G401.6 (cell line): Measurements from ENCODE around the gene CRX.
"Not testable (repeated sequence)": the region's sequence is repeated elsewhere in the genome, so short reads cannot be mapped to it uniquely, and the experiment has no call there.

Experiments
- FAIRE-seq: peaks from 2 replicates; lab custom pipeline; 2012; peaks lifted over from hg19 to GRCh38; lab: Jason Lieb, UNC

The CRX gene

DNA sequence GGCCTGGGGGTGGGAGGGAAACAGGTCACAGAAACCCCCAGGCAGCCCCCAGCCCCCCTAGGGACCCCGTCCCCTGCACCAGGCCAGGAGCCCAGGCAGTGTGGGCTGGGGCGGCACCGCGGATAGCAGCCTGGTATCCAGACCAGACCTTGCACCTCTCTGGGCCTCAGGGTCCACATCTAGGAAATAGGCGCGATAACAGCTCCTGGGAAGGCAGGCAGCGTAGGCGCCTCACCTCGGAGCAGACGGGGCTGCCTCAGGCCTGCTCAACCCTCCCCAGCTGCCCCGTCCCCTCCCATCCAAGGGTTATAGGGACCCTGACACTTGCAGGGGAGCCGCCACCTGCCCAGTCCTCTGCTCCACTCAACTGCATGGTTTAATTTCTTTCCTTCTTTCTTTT, 18.1 kb upstream of the CRX start:
- not testable (repeated sequence) for FAIRE-seq

DNA sequence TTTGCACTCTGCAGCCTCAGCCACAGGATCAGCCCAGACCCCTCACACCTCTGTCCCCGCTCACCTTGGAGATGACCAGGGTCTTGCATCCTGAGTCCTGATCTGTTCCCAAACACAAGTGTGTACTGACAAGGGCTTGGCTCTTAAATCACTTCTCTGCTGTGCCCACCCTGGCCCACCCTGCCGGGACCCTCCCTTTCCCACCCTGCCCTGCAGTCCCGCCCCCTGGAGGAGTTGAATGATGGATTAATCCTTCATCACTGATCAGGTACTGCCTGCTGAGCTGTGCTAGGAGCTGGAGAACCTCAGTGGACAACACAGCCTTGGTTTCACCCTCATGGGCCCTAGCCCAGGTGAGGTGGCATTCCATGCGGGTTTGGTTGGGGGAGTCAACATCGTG, 17.3 kb upstream of the CRX start, which contains the start of gene TPRX1:
TSS of gene TPRX1 (minus strand) at position 101 of the 400 bp plus-strand sequence. CDS start at position 89, 12 bp downstream.
- not testable (repeated sequence) for FAIRE-seq

DNA sequence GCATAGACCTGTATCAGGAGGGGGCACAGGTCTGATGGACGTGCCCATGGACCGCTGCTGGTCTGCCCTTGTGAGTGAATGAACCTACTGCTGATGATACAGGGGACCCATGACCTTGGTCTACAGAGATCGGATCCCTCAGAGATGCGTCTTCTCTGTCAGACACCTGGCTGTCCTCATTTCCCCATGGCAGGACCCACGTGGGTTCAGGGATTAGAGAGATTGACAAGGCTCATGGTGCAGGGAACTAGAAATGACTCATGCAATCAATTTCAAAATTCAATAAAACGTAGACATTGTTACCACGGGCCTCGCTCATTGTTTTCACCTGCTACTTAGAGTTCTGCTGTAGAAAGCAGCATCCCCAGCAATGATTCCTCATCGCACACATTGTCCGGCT, 16.4 kb upstream of the CRX start:
- FAIRE-seq = no peak

DNA sequence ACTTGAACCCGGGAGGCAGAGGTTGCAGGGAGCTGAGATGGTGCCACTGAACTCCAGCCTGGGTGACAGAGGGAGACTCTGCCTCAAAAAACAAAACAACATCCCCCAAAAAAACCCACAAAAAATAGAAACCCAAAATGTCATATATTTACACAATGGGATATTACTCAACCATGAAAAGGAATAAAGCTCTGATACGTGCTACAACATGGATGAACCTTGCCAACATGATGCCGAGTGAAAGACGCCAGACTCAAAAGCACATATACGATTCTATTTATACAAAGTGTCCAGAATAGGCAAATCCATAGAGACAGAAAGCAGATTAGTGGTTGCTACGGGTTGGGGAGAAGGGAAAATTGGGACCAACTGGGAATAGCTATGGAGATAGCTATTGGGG, 15.3 kb upstream of the CRX start:
- no peak for FAIRE-seq

DNA sequence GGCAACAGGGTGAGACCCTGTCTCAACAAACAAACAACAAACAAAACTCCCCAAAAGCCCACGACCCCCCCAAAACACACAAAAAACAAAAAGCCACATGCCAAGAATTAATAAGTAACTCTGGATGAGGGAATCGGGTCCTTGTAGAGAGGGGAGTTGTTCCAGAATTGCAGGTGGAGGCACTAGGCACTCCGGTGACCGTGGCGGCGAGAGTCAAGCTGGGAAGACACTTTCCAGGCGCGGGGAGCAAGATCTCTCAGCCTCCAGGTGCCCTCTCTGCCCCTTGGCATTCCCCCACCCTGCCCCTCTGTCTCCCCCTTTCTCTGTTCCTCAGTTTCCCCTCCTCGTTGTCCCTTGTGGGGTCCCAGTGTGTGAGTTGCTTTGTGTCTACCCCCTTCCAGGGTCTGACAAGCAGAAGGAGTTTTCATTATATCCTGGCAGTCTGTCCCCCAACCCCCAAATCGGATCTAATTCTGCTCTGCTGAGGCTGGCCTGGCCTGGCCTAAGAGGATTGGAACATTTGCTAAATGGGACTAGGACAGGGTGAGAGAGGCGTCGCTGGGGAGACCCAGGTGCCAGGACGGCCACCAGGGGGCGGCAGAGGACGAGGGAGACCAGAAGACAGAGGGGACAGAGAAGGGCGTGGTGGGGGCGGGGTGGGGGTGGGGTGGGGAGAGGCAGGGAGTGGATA, 8.3 kb upstream of the CRX start:
- FAIRE-seq = no peak

DNA sequence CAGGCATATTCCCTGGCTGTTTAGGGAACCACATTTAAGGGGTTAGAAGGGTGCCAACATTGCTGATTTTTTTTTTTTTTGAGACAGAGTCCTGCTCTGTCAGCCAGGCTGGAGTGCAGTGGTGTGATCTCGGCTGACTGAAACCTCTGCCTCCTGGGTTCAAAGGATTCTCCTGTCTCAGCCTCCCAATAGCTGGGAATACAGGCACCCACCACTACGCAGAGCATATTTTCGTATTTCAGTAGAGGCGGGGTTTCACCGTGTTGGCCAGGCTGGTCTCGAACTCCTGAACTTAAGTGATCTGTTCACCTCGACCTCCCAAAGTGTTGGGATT, 7.8 kb upstream of the CRX start:
- FAIRE-seq = no peak

DNA sequence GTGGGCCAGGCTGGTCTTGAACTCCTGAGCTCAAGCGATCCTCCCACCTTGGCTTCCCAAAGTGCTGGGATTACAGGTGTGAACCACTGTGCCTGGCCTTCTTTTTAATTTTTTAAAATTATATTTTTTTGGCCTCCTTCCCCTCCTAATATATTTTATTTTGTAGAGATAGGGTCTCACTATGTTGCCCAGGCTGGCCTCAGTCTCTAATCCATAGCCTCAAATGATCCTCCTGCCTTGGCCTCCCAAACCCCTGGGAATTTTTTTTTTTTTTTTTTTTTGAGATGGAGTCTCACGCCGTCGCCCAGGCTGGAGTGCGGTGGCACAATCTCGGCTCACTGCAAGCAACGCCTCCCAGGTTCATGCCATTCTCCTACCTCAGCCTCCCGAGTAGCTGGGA, 5.5 kb upstream of the CRX start:
- not testable (repeated sequence) for FAIRE-seq

DNA sequence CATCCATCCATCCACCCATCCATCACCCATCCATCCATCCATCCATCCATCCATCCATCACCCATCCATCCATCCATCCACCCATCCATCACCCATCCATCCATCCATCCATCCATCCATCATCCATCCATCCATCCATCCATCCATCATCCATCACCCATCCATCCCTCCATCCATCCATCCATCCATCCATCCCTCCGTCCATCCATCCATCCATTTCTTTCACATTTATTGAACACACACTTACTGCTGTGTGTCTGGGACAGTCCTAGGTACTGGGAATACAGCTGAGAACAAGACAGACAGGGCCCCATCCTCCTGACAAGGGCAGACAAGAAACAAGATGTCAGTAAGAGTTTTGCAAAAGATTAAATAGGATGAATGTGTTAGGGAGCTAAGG, 3.5 kb upstream of the CRX start:
- not testable (repeated sequence) for FAIRE-seq

DNA sequence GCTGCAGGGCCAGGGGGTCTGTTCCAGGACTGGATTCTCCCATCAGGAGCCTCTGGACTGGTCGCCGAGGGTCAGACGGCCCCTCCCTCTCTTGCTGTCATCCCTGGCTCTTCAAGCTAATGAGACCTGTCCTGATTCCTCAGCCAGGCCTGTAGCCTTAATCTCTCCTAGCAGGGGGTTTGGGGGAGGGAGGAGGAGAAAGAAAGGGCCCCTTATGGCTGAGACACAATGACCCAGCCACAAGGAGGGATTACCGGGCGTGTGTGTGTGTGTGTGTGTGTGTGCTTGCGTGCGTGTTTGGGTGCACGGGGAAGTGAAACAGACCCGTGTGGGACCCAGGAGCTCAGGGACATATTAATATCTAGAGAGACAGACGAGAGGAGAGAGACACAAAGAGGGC, 1.9 kb upstream of the CRX start:
- no peak for FAIRE-seq

DNA sequence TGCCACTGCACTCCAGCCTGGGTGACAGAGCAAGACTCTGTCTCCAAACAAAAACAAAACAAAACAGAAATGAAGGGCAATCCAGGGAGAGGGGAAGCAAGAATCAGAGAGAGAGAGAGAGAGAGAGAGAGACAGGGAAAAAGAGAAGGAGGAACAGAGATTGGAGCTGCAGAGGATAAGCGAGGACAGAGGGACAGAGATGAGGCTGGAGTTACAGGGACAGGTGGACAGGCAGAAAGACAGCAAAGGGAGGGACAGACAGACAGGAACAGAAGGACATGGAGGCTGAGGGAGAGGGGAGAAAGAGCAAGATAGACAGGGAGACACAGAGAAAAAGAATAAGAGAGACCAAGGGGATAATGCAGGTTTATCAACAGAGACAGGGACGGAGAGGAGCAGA, 1.3 kb upstream of the CRX start:
- FAIRE-seq = no peak

DNA sequence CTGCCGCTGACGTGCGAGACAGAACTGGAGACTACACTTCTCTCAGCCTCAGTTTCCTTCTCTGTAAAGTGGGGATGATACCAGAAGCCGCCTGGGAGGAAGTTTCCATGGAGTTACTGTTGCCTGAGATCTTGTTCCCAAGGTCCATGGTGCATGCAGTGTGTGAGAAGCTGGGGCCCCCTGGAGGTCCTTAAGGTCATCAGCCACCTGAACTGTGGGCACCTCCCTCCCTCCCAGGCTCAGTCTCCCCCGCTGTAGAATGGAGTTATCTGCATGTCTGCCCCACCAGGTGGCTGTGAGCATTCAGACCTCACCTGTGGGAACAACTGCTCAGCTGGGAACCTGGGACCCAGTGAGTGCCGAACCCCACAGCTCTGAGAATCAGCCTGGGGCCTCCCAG, 2.7 kb downstream of the CRX start:
- FAIRE-seq = no peak

DNA sequence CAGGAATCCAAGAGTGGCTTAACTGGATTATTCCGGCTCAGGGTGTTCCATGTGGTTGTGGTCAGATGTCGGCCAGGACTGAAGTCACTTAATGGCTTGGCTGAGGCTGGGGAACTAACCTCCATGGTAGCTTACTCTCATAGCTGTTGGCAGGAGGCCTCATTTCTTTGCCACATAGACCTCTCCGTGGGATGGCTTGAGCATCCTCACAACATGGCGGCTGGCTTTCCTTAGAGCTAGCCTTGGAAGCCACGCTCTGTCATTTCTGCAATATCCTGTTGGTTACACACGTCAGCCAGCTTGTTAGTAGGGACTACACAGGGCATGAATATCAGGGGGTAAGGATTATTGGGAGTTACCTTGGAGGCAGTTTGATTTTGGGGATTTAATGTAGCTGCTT, 5.1 kb downstream of the CRX start:
- FAIRE-seq = no peak

DNA sequence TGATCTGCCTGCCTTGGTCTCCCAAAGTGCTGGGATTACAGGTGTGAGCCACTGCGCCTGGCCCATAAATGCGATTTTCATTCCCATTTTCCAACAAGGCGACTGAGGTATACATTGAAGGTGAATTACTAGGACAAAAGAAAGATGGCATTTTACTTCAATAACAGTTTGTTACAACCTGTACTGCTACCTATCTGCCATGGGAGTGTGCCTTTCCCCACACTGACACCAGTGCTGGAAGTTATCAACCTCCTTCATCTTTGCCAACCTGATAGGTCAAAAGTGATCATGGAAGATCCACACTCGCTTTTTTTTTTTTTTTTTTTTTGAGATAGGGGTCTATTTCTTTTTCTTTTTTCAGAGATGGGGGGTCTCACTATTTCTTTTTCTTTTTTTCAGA, 11.0 kb downstream of the CRX start:
- FAIRE-seq = no peak

DNA sequence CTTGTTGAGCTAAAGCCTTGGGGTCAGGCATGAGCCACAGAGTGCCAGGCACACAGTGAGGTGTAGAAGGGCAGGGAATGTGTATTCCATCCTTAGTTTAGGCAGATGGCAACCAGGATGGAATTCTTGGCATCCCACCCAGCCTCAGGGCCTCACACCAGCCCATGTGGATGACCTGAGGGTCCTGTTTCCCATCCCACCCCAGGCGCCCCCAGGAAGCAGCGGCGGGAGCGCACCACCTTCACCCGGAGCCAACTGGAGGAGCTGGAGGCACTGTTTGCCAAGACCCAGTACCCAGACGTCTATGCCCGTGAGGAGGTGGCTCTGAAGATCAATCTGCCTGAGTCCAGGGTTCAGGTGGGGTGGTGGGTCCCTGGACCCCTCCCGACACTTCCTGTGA, 14.3 kb downstream of the CRX start:
- FAIRE-seq = no peak

DNA sequence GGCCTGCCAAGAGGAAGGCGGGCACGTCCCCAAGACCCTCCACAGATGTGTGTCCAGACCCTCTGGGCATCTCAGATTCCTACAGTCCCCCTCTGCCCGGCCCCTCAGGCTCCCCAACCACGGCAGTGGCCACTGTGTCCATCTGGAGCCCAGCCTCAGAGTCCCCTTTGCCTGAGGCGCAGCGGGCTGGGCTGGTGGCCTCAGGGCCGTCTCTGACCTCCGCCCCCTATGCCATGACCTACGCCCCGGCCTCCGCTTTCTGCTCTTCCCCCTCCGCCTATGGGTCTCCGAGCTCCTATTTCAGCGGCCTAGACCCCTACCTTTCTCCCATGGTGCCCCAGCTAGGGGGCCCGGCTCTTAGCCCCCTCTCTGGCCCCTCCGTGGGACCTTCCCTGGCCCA, 17.7 kb downstream of the CRX start:
- no peak for FAIRE-seq

DNA sequence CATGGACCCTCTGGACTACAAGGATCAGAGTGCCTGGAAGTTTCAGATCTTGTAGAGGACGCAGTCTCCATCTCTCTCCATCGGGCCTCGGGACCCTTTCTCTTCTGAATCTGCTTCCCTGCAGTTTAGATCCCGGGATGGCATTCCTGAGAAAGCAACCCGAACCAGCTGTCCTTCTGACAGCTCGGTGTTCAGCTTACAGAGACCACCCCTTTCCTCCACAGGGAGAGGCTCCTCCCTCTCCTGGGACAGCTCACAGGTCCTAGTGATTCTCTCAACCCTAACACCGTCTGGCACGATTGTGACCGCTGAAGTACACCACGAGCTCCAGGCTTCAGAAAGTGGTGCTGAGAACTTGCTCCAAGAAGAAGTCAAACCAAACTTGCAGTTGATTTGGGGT, 18.2 kb downstream of the CRX start:
- no peak for FAIRE-seq

DNA sequence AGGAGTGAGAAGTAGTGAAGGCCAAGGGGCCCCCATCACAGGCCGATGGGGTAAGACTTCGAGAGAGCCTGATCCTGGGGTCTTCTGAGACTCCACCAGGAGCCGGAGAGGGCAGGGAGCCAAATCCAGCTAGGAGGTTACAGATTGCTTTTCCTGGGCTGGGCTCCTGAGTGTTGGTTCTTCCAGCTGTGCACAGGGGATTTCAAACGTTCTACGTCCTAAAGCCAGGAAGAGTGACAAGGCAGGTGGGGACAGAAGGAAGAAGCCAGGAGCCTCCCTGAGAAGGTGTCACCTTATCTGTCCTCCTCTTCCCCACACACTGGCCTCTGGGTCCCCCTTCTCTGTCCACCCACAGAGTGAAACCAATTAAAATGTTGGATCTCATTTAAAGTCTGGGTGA, 21.2 kb downstream of the CRX start:
- FAIRE-seq = no peak

DNA sequence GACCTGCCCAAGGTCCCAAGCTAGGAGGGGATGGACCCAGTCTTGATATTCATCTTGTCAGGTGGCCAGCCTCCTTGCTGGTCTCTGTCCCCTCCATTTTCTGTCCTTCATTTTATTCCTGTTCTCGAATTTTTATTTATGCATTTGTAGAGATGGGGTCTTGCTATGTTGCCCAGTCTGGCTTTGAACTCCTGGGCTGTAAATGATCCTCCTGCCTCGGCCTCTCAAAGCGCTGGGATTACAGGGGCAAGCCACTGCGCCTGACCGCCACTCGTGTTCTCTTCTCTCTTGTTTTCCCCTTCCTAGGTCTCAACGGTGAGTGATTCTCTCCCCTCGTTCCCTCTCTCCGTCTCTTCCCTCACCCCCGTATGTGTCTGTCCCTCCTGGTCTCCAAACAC, 26.7 kb downstream of the CRX start:
- no peak for FAIRE-seq

DNA sequence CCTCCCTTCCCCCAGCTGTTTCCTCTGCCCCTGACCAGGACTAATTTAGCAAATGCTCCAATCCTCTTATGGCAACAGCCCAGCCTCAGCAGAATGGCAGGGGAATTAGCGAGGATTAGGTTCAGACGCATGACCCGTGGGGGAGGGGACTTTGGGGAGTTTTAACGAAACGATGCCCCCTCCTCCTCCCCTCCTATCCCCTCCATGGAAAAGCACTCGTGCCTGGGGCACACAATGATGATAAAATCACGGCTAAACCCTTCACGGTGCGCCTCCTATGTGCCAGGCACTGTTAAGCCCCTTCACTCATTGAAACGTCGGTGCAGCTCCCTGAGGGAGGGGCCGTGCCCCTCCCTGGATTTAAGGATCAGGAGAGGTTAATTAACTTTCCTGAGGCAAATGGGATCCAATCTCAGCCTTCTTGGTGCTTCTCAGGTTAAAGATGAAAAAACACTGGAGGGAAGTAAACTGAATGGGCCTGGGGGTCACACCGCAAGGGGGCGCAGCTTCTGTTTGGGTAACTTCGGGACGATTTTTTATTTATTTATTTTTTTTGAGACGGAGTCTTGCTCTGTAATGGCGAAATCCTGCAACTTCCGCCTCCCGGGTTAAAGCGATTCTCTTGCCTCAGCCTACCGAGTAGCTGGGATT, 27.2 kb downstream of the CRX start:
- no peak for FAIRE-seq

DNA sequence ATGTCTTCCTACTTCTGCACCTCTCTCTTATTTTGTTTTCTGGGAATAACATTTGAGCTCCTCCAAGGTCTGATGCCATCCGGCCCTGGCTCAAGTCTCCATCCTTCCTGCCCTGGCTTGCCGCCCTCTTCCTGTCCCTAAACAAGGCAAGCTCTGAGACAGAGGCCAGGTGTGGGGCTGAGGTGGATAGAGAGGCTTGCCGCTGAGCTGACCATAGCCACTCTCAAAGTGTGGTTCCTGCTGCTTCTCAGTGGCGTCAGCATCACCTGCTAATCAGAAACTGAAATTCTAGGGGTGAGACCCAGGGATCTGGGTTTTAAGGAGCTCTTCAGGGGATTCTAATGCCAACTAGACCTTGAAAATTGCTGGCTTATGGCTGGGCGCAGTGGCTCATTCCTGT, 31.3 kb downstream of the CRX start:
- FAIRE-seq = no peak

DNA sequence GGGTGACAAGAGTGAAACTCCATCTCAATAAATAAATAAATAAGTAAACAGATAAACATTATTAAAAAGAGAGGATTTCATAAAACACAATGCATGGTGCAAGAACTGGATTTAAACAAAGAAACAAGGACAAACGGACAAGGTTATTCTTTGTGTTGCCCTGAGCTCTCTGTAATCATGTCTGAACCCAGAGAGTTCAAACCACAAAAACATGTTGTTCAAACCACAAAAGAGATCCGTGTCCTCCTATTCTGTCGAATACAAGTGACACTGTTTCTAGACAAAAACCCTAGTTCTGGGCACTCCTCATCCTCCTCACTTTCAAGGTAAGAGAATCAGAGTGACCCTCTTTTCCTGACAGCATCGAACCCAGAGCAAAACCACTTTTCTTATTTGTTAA, 32.7 kb downstream of the CRX start:
- no peak for FAIRE-seq

DNA sequence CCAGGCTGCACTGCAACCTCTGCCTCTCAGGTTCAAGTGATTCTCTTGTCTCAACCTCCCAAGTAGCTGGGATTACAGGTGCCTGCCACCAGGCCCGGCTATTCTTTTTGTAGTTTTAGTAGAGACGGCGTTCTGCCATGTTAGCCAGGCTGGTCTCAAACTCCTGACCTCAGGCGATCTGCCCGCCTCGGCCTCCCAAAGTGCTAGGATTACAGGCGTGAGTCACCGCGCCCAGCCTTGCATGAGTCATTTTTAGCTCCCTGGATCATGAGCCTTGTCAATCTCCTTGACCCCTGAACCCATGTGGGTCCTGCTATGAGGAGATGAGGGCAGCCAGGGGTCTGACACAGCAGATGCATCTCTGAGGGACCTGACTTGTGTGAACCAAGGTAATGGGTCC, 36.5 kb downstream of the CRX start:
- peak; percentile 78 for FAIRE-seq

DNA sequence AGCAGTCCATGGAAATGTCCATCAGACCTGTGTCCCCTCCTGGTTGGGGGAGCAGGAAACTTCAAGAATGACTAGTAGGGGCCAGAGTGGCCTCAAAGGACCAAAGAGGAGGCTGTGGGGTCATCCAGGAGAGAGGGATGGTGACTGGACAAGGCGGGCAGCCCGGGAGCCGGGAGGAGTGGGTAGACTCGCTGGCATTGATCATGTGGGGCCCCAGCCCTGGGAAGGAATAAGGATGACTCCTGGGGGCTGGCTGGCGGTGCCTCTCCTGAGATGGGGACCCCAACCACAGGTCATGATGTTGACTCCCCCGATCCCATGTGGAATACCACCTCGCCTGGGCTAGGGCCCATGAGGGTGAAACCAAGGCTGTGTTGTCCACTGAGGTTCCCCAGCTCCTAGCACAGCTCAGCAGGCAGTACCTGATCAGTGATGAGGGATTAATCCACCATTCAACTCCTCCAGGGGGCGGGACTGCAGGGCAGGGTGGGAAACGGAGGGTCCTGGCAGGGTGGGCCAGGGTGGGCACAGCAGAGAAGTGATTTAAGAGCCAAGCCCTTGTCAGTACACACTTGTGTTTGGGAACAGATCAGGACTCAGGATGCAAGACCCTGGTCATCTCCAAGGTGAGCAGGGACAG, 37.0 kb downstream of the CRX start, which contains the start of gene TPRX2:
TSS of gene TPRX2 (plus strand) at position 590 of the 640 bp plus-strand sequence. CDS start at position 602, 12 bp downstream.
- not testable (repeated sequence) for FAIRE-seq

DNA sequence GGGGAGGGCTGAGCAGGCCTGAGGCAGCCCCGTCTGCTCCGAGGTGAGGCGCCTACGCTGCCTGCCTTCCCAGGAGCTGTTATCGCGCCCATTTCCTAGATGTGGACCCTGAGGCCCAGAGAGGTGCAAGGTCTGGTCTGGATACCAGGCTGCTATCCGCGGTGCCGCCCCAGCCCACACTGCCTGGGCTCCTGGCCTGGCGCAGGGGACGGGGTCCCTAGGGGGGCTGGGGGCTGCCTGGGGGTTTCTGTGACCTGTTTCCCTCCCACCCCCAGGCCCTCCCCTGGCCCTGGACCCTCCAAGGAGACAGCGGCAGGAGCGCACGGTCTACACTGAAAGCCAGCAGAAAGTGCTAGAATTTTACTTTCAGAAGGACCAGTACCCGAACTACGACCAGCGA, 38.1 kb downstream of the CRX start:
- FAIRE-seq = not testable (repeated sequence)
